HepG2 (cell line): Measurements from ENCODE around the gene TOR4A. TPM values are rescaled to one million over a fixed set of nuclear protein-coding genes. Genes with fewer than 3 reads are reported as not detected.

Source experiments
- CBX5 ChIP-seq: sonication (generic); formaldehyde crosslinking; IDR thresholded peaks from 2 replicates; pipeline ENCODE4 v1.4.0; 2020; ENCODE audit warnings: missing genetic modification reagents, borderline replicate concordance
- CREB1 ChIP-seq, 2 experiments: fragments of 450-650 bp in 1 of 2; IDR thresholded peaks; 2 replicates each; pipeline ENCODE4 v1.6.1; 2016 to 2017; ENCODE audit warnings: control low read depth in 1 of 2, mild to moderate bottlenecking in 1 of 2, missing compliant biosample characterization in 1 of 2, missing genetic modification characterization in 1 of 2
- GABPB1 ChIP-seq: IDR thresholded peaks from 2 replicates; pipeline ENCODE4 v1.6.1; 2016; ENCODE audit warnings: mild to moderate bottlenecking, missing genetic modification reagents, moderate library complexity, missing compliant biosample characterization
- HDAC1 ChIP-seq: sonication (generic); formaldehyde crosslinking; IDR thresholded peaks from 2 replicates; pipeline ENCODE4 v1.5.1; 2020; ENCODE audit warnings: mild to moderate bottlenecking, missing genetic modification reagents
- HNRNPLL ChIP-seq: fragments of 200-400 bp; formaldehyde crosslinking; IDR thresholded peaks from 2 replicates; pipeline ENCODE4 v1.6.1; 2017; ENCODE audit warnings: mild to moderate bottlenecking, low read depth, low read length; ENCODE audit not compliant: poor library complexity, severe bottlenecking
- HNRNPUL1 ChIP-seq: fragments of 200-400 bp; formaldehyde crosslinking; IDR thresholded peaks from 2 replicates; pipeline ENCODE4 v1.6.1; 2017; ENCODE audit warnings: low read depth, mild to moderate bottlenecking, low read length, moderate library complexity
- JARID2 ChIP-seq: sonication (generic); formaldehyde crosslinking; IDR thresholded peaks from 2 replicates; pipeline ENCODE4 v1.8.1; 2023; ENCODE audit warnings: missing genetic modification reagents, inconsistent platforms; ENCODE audit not compliant: insufficient replicate concordance
- KDM1A ChIP-seq: IDR thresholded peaks from 2 replicates; pipeline ENCODE4 v1.6.1; 2016; ENCODE audit warnings: missing compliant biosample characterization
- KDM5A ChIP-seq: fragments of 200-600 bp; sonication (generic); IDR thresholded peaks from 2 replicates; pipeline ENCODE4 v1.7.0; 2018; ENCODE audit warnings: antibody characterized with exemption, mild to moderate bottlenecking, low read length, borderline replicate concordance
- MED8 ChIP-seq: sonication (generic); formaldehyde crosslinking; IDR thresholded peaks from 2 replicates; pipeline ENCODE4 v1.8.1; 2023; ENCODE audit warnings: mild to moderate bottlenecking, missing genetic modification reagents; ENCODE audit not compliant: insufficient replicate concordance
- MTA3 ChIP-seq: sonication (generic); formaldehyde crosslinking; IDR thresholded peaks from 2 replicates; pipeline ENCODE4 v1.4.0; 2020; ENCODE audit warnings: missing genetic modification reagents
- NFYB ChIP-seq: sonication (generic); formaldehyde crosslinking; IDR thresholded peaks from 2 replicates; pipeline ENCODE4 v1.4.0; 2020; ENCODE audit warnings: missing genetic modification reagents
- POLR2G ChIP-seq: fragments of 200-400 bp; formaldehyde crosslinking; IDR thresholded peaks from 2 replicates; pipeline ENCODE4 v1.6.1; 2018; ENCODE audit warnings: mild to moderate bottlenecking, low read depth, low read length, moderate library complexity
- SMYD3 ChIP-seq: sonication (generic); formaldehyde crosslinking; IDR thresholded peaks from 2 replicates; pipeline ENCODE4 v1.8.1; 2023; ENCODE audit warnings: mild to moderate bottlenecking, missing genetic modification reagents
- SP4 ChIP-seq: sonication (generic); formaldehyde crosslinking; IDR thresholded peaks from 2 replicates; pipeline ENCODE4 v1.8.1; 2023; ENCODE audit warnings: mild to moderate bottlenecking, missing genetic modification reagents
- TOE1 ChIP-seq: sonication (generic); formaldehyde crosslinking; IDR thresholded peaks from 2 replicates; pipeline ENCODE4 v1.4.0; 2020; ENCODE audit warnings: mild to moderate bottlenecking, missing genetic modification reagents
- ZBTB21 ChIP-seq: sonication (generic); formaldehyde crosslinking; IDR thresholded peaks from 2 replicates; pipeline ENCODE4 v1.4.0; 2020; ENCODE audit warnings: missing genetic modification reagents
- ZNF430 ChIP-seq: sonication (generic); formaldehyde crosslinking; IDR thresholded peaks from 2 replicates; pipeline ENCODE4 v1.9.0; 2021; ENCODE audit warnings: mild to moderate bottlenecking, missing genetic modification reagents
- ZNF558 ChIP-seq: sonication (generic); formaldehyde crosslinking; IDR thresholded peaks from 2 replicates; pipeline ENCODE4 v1.9.0; 2022; ENCODE audit warnings: mild to moderate bottlenecking, missing genetic modification reagents, borderline replicate concordance
- ZNF572 ChIP-seq: sonication (generic); formaldehyde crosslinking; IDR thresholded peaks from 2 replicates; pipeline ENCODE4 v1.5.1; 2020; ENCODE audit warnings: mild to moderate bottlenecking, missing genetic modification reagents
- polyA plus RNA-seq, 8 experiments: library from polyadenylated mRNA; depleted of rRNA in 3 of 8; stranded (reverse) in 7 of 8; unstranded in 1 of 8; fragments of >200 nt; fragmentation: Illumina TruSeq in 4 of 8; extraction: Trizol in 4 of 8; gene quantifications; 2 replicates each; pipeline versions ENCODE4 v1.2.1 to v1.2.3, GENCODE V29; 2011 to 2016; ENCODE audit warnings: low read depth in 4 of 8, missing spikeins in 1 of 8, mixed read lengths in 1 of 8; ENCODE audit not compliant: insufficient read depth in 1 of 8
- total RNA-seq, 5 experiments: library from RNA; depleted of rRNA; stranded (reverse); fragments of >200 nt; fragmentation: Illumina TruSeq; extraction: Trizol; gene quantifications; 2 replicates each; pipeline ENCODE4 v1.2.3, GENCODE V29; 2016; ENCODE audit warnings: low read depth in 1 of 5
- TF ChIP-seq, protein P1 (sequence below), 2 experiments: fragments of 450-650 bp in 1 of 2; sonication (generic) in 1 of 2; formaldehyde crosslinking in 1 of 2; IDR thresholded peaks; 2 replicates each; pipeline versions ENCODE4 v1.6.1 to v1.8.0; 2016 to 2022; ENCODE audit warnings: antibody characterized with exemption in 1 of 2, mild to moderate bottlenecking in 1 of 2, missing genetic modification reagents in 1 of 2
- TF ChIP-seq, protein P2 (sequence below): sonication (generic); formaldehyde crosslinking; IDR thresholded peaks from 2 replicates; pipeline ENCODE4 v1.5.0; 2020; ENCODE audit warnings: mild to moderate bottlenecking, low read depth, missing genetic modification reagents, borderline replicate concordance
- TF ChIP-seq, protein P3 (sequence below): IDR thresholded peaks from 2 replicates; pipeline ENCODE4 v1.6.1; 2016; ENCODE audit warnings: missing genetic modification reagents, missing compliant biosample characterization

TOR4A gene
- total and polyA plus RNA-seq, 2 of the 13 experiments (the other 11 are each of a cell fraction or from before 2014, with no cell fraction given): 11.1 to 14.2 TPM

DNA sequence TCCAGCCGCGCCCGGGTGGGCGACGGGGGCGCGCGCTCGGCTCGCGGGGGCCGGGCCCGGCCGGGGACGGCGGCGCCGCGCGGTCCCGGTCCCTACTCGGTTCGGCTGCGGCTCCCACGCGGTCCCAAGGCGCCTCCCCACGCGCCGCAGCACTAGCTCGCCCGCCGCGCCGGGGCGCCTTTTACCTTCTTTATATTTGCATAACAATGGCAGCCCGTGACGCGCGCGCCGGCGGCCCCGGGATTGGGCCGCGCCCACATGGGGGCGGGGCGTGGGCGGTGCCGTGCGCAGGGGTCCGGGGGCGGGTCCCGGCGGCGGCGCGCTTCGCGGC, 24.6 kb downstream of the TOR4A start, which contains the start of gene NRARP (continued):
- TF ChIP-seq, protein P1, sequence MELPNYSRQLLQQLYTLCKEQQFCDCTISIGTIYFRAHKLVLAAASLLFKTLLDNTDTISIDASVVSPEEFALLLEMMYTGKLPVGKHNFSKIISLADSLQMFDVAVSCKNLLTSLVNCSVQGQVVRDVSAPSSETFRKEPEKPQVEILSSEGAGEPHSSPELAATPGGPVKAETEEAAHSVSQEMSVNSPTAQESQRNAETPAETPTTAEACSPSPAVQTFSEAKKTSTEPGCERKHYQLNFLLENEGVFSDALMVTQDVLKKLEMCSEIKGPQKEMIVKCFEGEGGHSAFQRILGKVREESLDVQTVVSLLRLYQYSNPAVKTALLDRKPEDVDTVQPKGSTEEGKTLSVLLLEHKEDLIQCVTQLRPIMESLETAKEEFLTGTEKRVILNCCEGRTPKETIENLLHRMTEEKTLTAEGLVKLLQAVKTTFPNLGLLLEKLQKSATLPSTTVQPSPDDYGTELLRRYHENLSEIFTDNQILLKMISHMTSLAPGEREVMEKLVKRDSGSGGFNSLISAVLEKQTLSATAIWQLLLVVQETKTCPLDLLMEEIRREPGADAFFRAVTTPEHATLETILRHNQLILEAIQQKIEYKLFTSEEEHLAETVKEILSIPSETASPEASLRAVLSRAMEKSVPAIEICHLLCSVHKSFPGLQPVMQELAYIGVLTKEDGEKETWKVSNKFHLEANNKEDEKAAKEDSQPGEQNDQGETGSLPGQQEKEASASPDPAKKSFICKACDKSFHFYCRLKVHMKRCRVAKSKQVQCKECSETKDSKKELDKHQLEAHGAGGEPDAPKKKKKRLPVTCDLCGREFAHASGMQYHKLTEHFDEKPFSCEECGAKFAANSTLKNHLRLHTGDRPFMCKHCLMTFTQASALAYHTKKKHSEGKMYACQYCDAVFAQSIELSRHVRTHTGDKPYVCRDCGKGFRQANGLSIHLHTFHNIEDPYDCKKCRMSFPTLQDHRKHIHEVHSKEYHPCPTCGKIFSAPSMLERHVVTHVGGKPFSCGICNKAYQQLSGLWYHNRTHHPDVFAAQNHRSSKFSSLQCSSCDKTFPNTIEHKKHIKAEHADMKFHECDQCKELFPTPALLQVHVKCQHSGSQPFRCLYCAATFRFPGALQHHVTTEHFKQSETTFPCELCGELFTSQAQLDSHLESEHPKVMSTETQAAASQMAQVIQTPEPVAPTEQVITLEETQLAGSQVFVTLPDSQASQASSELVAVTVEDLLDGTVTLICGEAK (IDR thresholded peaks at IDR 0.05): no peak
- TF ChIP-seq, protein P1 (CRISPR knock-in tag; IDR thresholded peaks at IDR 0.05): no peak
- TF ChIP-seq POLR2G (peak; percentile 63; the same call in 1 of the 2 replicates), HDAC1 (no peak), SMYD3 (CRISPR knock-in tag) (no peak), KDM1A (CRISPR knock-in tag) (no peak), CBX5 (no peak), HNRNPLL (no peak), NFYB (peak; percentile 37), MTA3 (CRISPR knock-in tag) (no peak), TOE1 (CRISPR knock-in tag) (no peak), MED8 (no peak), ZNF430 (CRISPR knock-in tag) (no peak), SP4 (peak; percentile 47; the same call in 1 of the 2 replicates), KDM5A (no peak), ZNF558 (CRISPR knock-in tag) (no peak), ZNF572 (CRISPR knock-in tag) (no peak), CREB1 (IDR thresholded peaks at IDR 0.05) (no peak; the same call in 1 of the 2 replicates), CREB1 (CRISPR knock-in tag; IDR thresholded peaks at IDR 0.05) (peak; percentile 23; the same call in 1 of the 2 replicates), ZBTB21 (no peak), HNRNPUL1 (no peak), GABPB1 (CRISPR knock-in tag) (no peak), JARID2 (CRISPR knock-in tag) (no peak)
- TF ChIP-seq, protein P2, sequence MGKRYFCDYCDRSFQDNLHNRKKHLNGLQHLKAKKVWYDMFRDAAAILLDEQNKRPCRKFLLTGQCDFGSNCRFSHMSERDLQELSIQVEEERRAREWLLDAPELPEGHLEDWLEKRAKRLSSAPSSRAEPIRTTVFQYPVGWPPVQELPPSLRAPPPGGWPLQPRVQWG: no peak
- TF ChIP-seq, protein P3, sequence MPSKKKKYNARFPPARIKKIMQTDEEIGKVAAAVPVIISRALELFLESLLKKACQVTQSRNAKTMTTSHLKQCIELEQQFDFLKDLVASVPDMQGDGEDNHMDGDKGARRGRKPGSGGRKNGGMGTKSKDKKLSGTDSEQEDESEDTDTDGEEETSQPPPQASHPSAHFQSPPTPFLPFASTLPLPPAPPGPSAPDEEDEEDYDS (CRISPR knock-in tag): peak; percentile 79
